GM12878 (cell line): ENCODE results near the gene XPO6. TPM values are rescaled to one million over a fixed set of nuclear protein-coding genes. Genes with fewer than 3 reads are reported as not detected.
"Not testable (repeated sequence)": the region's sequence is repeated elsewhere in the genome, so short reads cannot be mapped to it uniquely, and the experiment has no call there.

Experiments
- ATAC-seq: fragments of 200-7000 bp; cut with Tn5 transposase; 3 replicates; pipeline ENCODE4 v1.9.1; 2020; ENCODE audit warnings: mild to moderate bottlenecking, moderate library complexity
- BruUV-seq: library from RNA; stranded (reverse); fragments of 400-500 nt; replicated peaks from 2 replicates; lab custom pipeline; 2021; lab: Mats Ljungman, UMichigan
- CTCF ChIA-PET: fragments of 300-600 bp; sonication (Branson Sonifier 250); formaldehyde crosslinking; extraction: SDS; loops from one replicate; lab custom pipeline; 2021; ENCODE audit warnings: inconsistent platforms; lab: Yijun Ruan, JAX
- POLR2A ChIA-PET: fragments of 350-600 bp; formaldehyde crosslinking; extraction: SDS; loops from one replicate; lab custom pipeline; 2021; ENCODE audit warnings: inconsistent platforms; lab: Charles Lee
- RAD21 ChIA-PET: fragments of 300-600 bp; sonication (Branson Sonifier 250); formaldehyde crosslinking; loops from one replicate; lab custom pipeline; 2023; ENCODE audit warnings: antibody characterized with exemption; ENCODE audit not compliant: unreplicated experiment; lab: Charles Lee
- SMC1A ChIA-PET: fragments of 300-600 bp; sonication (Branson Sonifier 250); formaldehyde crosslinking; loops from one replicate; lab custom pipeline; 2023; ENCODE audit not compliant: unreplicated experiment, uncharacterized antibody; lab: Charles Lee
- DNase-seq: peaks from one replicate; pipeline ENCODE4 v3.0.0-alpha.2; 2011; ENCODE audit warnings: low read depth, low spot score
- FAIRE-seq: peaks from 3 replicates; lab custom pipeline; 2011; peaks lifted over from hg19 to GRCh38; lab: Jason Lieb, UNC
- H2AFZ ChIP-seq: 2 replicates; pipeline ENCODE4 v1.6.0; 2011; ENCODE audit warnings: low read depth, low read length, control low read depth; ENCODE audit not compliant: control insufficient read depth
- H3K27ac ChIP-seq: 2 replicates; pipeline ENCODE4 v1.5.1; 2011; ENCODE audit warnings: control low read depth; ENCODE audit not compliant: control insufficient read depth, insufficient read depth
- H3K27me3 ChIP-seq, 2 experiments: replicated peaks in 1 of 2; 2 replicates each; pipeline versions ENCODE4 v1.6.0 to v1.6.1; 2011; ENCODE audit warnings: low read length in 1 of 2; ENCODE audit not compliant: control insufficient read depth in 2 of 2, insufficient read depth in 2 of 2
- H3K36me3 ChIP-seq, 2 experiments: 2 replicates each; pipeline ENCODE4 v1.5.1; 2011; ENCODE audit warnings: low read length in 1 of 2; ENCODE audit not compliant: control insufficient read depth in 2 of 2, insufficient read depth in 2 of 2
- H3K4me1 ChIP-seq: 2 replicates; pipeline ENCODE4 v1.6.1; 2011; ENCODE audit warnings: mild to moderate bottlenecking, low read length, moderate library complexity, mixed read lengths; ENCODE audit not compliant: control insufficient read depth, insufficient read depth
- H3K4me2 ChIP-seq: 2 replicates; pipeline ENCODE4 v1.6.0; 2011; ENCODE audit warnings: control low read depth; ENCODE audit not compliant: control insufficient read depth, insufficient read depth
- H3K4me3 ChIP-seq: fragments of 200-600 bp; sonication (generic); 2 replicates; pipeline ENCODE4 v1.5.1; 2016
- H3K79me2 ChIP-seq: 2 replicates; pipeline ENCODE4 v1.6.0; 2011; ENCODE audit warnings: low read length; ENCODE audit not compliant: control insufficient read depth, insufficient read depth
- H3K9ac ChIP-seq: 2 replicates; pipeline ENCODE4 v1.8.0; 2011; ENCODE audit warnings: low read length, control low read depth, mixed read lengths; ENCODE audit not compliant: control insufficient read depth, insufficient read depth
- H3K9me3 ChIP-seq: replicated peaks from 3 replicates; pipeline ENCODE4 v1.5.1; 2011; ENCODE audit warnings: mild to moderate bottlenecking, low read length; ENCODE audit not compliant: control insufficient read depth, insufficient read depth
- H4K20me1 ChIP-seq: 2 replicates; pipeline ENCODE4 v1.6.0; 2011; ENCODE audit not compliant: control insufficient read depth, insufficient read depth
- WGBS: methylation state at CpG from one replicate; pipeline ENCODE4 v1.1.6; 2016; ENCODE audit warnings: low lambda C conversion rate; ENCODE audit not compliant: insufficient replicate concordance, insufficient coverage; ENCODE audit errors: missing lambda C conversion rate; 5-methylcytosine and 5-hydroxymethylcytosine counted together
- in situ Hi-C: fragments of 300-500 bp; cut with MboI; formaldehyde crosslinking; loops from 9 replicates; pipeline ENCODE4 v1.14.3; 2018; ENCODE audit warnings: mixed read lengths
- intact Hi-C: fragments of 100-400 bp; cut with micrococcal nuclease; formaldehyde crosslinking; loops from one replicate; pipeline ENCODE4 v1.14.2; 2022; ENCODE audit not compliant: unreplicated experiment
- polyA plus RNA-seq, 11 experiments: library from polyadenylated mRNA; depleted of rRNA in 4 of 11; unstranded in 6 of 11; stranded (reverse) in 5 of 11; fragments of >200 nt; fragmentation: Nextera tagmentation in 4 of 11; fragmentation: Illumina TruSeq in 1 of 11; extraction: Ambion mirVana in 4 of 11; extraction: Trizol in 1 of 11; gene quantifications; 1 replicate in 1 of 11; 2 replicates in 10 of 11; pipeline versions ENCODE4 v1.2.1 to v1.2.3, GENCODE V29; 2011 to 2016; ENCODE audit warnings: inconsistent platforms in 2 of 11, missing spikeins in 2 of 11, low read depth in 1 of 11
- total RNA-seq, 4 experiments: library from RNA; depleted of rRNA in 3 of 4; stranded (reverse); fragments of >200 nt in 3 of 4; fragmentation: Illumina TruSeq in 1 of 4; extraction: Trizol in 1 of 4; gene quantifications; 2 replicates each; pipeline versions ENCODE4 v1.2.1 to v1.2.3, GENCODE V29; 2013 to 2021

The XPO6 gene
- total and polyA plus RNA-seq, 10 of the 15 experiments (the other 5 are each of a cell fraction or from before 2014, with no cell fraction given) = 9.9 to 246 (median 110) TPM

DNA sequence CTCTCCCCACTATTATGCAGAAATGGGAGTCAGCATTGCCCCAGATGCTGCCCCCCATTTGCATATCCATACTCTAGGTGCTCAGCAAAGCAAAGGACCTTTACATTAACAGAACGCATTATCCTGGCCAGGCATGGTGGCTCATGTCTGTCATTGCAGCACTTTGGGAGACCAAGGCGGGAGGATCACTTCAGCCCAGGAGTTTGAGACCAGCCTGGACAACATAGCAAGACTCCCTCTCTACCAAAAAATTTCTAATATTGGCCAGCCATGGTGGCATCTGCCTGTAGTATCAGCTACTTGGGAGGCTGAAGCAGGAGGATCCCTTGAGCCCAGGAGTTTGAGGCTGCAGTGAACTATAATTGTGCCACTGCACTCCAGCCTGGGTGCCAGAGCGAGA is 12.1 kb upstream of the XPO6 start:
- RAD21 ChIA-PET, DNase-seq, BruUV-seq, H3K27me3 ChIP-seq, SMC1A ChIA-PET, H4K20me1 ChIP-seq, H3K9me3 ChIP-seq, H3K9ac ChIP-seq, ATAC-seq, CTCF ChIA-PET, H3K27ac ChIP-seq, H3K36me3 ChIP-seq, H3K4me1 ChIP-seq, H3K4me2 ChIP-seq, H3K4me3 ChIP-seq, FAIRE-seq, in situ Hi-C loops, POLR2A ChIA-PET, H2AFZ ChIP-seq, intact Hi-C loops, H3K79me2 ChIP-seq: not testable (repeated sequence)
- WGBS = 89% methylated on average over 3 of the region's 3 CpGs

DNA sequence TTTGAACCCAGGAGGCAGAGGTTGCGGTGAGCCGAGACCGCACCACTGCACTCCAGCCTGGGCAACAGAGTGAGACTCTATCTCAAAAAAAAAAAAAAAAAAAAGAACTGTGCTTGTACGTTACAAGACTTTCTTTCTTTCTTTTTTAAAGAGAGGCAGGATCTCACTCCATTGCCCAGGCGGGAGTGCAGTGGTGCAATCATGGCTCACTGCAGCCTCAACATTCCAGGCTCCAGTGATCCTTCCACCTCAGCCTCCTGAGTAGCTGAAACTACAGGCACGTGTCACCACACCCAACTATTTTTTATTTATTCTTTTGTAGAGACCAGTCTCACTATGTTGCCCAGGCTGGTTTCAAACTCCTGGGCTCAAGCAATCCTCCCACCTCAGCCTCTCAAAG is 8.0 kb upstream of the XPO6 start:
- not testable (repeated sequence) for FAIRE-seq, H3K4me2 ChIP-seq, H3K27ac ChIP-seq, H2AFZ ChIP-seq, ATAC-seq, DNase-seq, H3K4me1 ChIP-seq, H3K4me3 ChIP-seq, BruUV-seq, H3K79me2 ChIP-seq, H3K36me3 ChIP-seq, H3K27me3 ChIP-seq, H3K9ac ChIP-seq, H4K20me1 ChIP-seq, H3K9me3 ChIP-seq
- RAD21 ChIA-PET = interaction anchor here (0.6 to 4.2 kb wide), 3 partner anchors 29 to 247 kb away, joined by 3 to 34 read pairs (median 21); no protein-coding TSS in a partner anchor
- intact Hi-C loops (loop anchor here (2.0 kb wide), 1 partner anchor 79 kb away; no protein-coding TSS in a partner anchor), in situ Hi-C loops (loop anchor here (5.0 kb wide), 1 partner anchor 242 kb away; no protein-coding TSS in a partner anchor)
- 56% methylated on average over 5 of the region's 6 CpGs for WGBS
- CTCF ChIA-PET = interaction anchor here (2.6 to 3.9 kb wide), 2 partner anchors 148 to 247 kb away, joined by 6 to 51 read pairs; no protein-coding TSS in a partner anchor
- SMC1A ChIA-PET = interaction anchor here (0.7 to 13.4 kb wide), 2 partner anchors 79 to 86 kb away, joined by 3 to 105 read pairs; no protein-coding TSS in a partner anchor
- POLR2A ChIA-PET = interaction anchor here (0.6 kb wide), 1 partner anchor 91 kb away, joined by 3 read pairs; no protein-coding TSS in a partner anchor
